PC-9 (cell line): Measurements from ENCODE around the gene SLC38A1. TPM values are rescaled to one million over a fixed set of nuclear protein-coding genes. Genes with fewer than 3 reads are reported as not detected.

Experiments
- BruUV-seq: library from RNA; stranded (reverse); fragments of 400-500 nt; replicated peaks from 2 replicates; lab custom pipeline; 2021; lab: Mats Ljungman, UMichigan
- CTCF ChIA-PET: fragments of 300-600 bp; sonication (Branson Sonifier 250); formaldehyde crosslinking; loops from one replicate; lab custom pipeline; 2022; ENCODE audit warnings: antibody characterized with exemption; lab: Charles Lee
- POLR2A ChIA-PET: fragments of 300-600 bp; sonication (Branson Sonifier 250); formaldehyde crosslinking; loops from one replicate; lab custom pipeline; 2022; ENCODE audit warnings: antibody characterized with exemption; ENCODE audit not compliant: unreplicated experiment; lab: Charles Lee
- DNase-seq, 2 experiments: peaks; one replicate each; pipeline versions ENCODE4 v3.0.0 to v3.0.0-alpha.2; 2015 to 2022; ENCODE audit warnings: mixed read lengths in 1 of 2
- H2AFZ ChIP-seq: fragments of 200-600 bp; sonication (generic); 2 replicates; pipeline ENCODE4 v1.8.1; 2017; ENCODE audit warnings: antibody characterized with exemption
- H3F3A ChIP-seq: fragments of 200-600 bp; sonication (generic); 2 replicates; pipeline ENCODE4 v1.8.1; 2017; ENCODE audit warnings: antibody characterized with exemption, mild to moderate bottlenecking, low read depth; ENCODE audit not compliant: insufficient read depth
- H3K27ac ChIP-seq: fragments of 200-600 bp; sonication (generic); 2 replicates; pipeline ENCODE4 v1.6.1; 2016; ENCODE audit warnings: mixed run types
- H3K27me3 ChIP-seq: fragments of 200-600 bp; sonication (generic); 2 replicates; pipeline ENCODE4 v1.6.1; 2016; ENCODE audit warnings: low read depth, mixed run types; ENCODE audit not compliant: insufficient read depth
- H3K36me3 ChIP-seq: fragments of 200-600 bp; sonication (generic); 2 replicates; pipeline ENCODE4 v1.6.1; 2016; ENCODE audit warnings: low read depth, mixed run types
- H3K4me1 ChIP-seq: fragments of 200-600 bp; sonication (generic); replicated peaks from 2 replicates; pipeline ENCODE4 v1.6.1; 2016; ENCODE audit warnings: mixed run types; ENCODE audit not compliant: insufficient read depth
- H3K4me2 ChIP-seq: fragments of 200-600 bp; sonication (generic); 2 replicates; pipeline ENCODE4 v1.6.1; 2017; ENCODE audit warnings: mixed run types
- H3K4me3 ChIP-seq: fragments of 200-600 bp; sonication (generic); 2 replicates; pipeline ENCODE4 v1.6.1; 2016; ENCODE audit warnings: mixed run types
- H3K79me2 ChIP-seq: fragments of 200-600 bp; sonication (generic); 2 replicates; pipeline ENCODE4 v1.6.1; 2017; ENCODE audit warnings: low read depth, mixed run types
- H3K9me2 ChIP-seq: fragments of 200-600 bp; sonication (generic); 2 replicates; pipeline ENCODE4 v1.8.1; 2017; ENCODE audit warnings: mild to moderate bottlenecking; ENCODE audit not compliant: insufficient read depth
- H3K9me3 ChIP-seq: fragments of 200-600 bp; sonication (generic); 2 replicates; pipeline ENCODE4 v1.8.1; 2016; ENCODE audit warnings: low read depth; ENCODE audit not compliant: insufficient read depth
- H4K20me1 ChIP-seq: fragments of 200-600 bp; sonication (generic); 2 replicates; pipeline ENCODE4 v1.8.1; 2017; ENCODE audit not compliant: insufficient read depth
- CTCF ChIP-seq: fragments of 200-600 bp; sonication (generic); conservative IDR thresholded peaks from 2 replicates; pipeline ENCODE4 v1.6.1; 2017; ENCODE audit warnings: mixed run types, antibody characterized with exemption, mild to moderate bottlenecking, moderate library complexity
- EZH2 ChIP-seq: fragments of 200-600 bp; sonication (generic); IDR thresholded peaks from 2 replicates; pipeline ENCODE4 v1.8.0; 2017; ENCODE audit warnings: antibody characterized with exemption, low read depth
- intact Hi-C: fragments of 100-400 bp; cut with micrococcal nuclease; formaldehyde crosslinking; loops from one replicate; pipeline ENCODE4 v1.10.0; 2022; ENCODE audit not compliant: unreplicated experiment
- total RNA-seq: library from RNA; stranded (reverse); gene quantifications from 2 replicates; pipeline ENCODE4 v1.2.3, GENCODE V29; 2021

SLC38A1 gene
- total RNA-seq, 1 experiment from 2014 or later: 131 TPM

GRCh38 chr12:46177837-46178608 is 90.8 kb downstream of the SLC38A1 start:
- H2AFZ ChIP-seq: no peak overlapping the region
- H3K27ac ChIP-seq: no peak overlapping the region
- H3K27me3 ChIP-seq: no peaks in the 10 kb centered on the region
- ChIA-PET CTCF (no interaction called here), POLR2A (no interaction called here)
- no peak overlapping the region for H3K4me2 ChIP-seq
- H3K79me2 ChIP-seq: no peaks in the 10 kb centered on the region
- H3K9me2 ChIP-seq: no peaks in the 10 kb centered on the region; the same call in 1 of the 2 replicates
- H3K4me3 ChIP-seq: no peak overlapping the region
- DNase-seq: no peak
- no TSS peak for BruUV-seq
- peaks cover 26% of the 10 kb centered on the region for H3F3A ChIP-seq
- H4K20me1 ChIP-seq: no peaks in the 10 kb centered on the region
- intact Hi-C loops: no loop called here
- no peaks in the 10 kb centered on the region for H3K36me3 ChIP-seq
- TF ChIP-seq EZH2 (no peak), CTCF (no peak)
- no peaks in the 10 kb centered on the region for H3K9me3 ChIP-seq
- no peaks in the 10 kb centered on the region for H3K4me1 ChIP-seq

- Histone ChIP-seq H3F3A (peaks cover 16% of the 10 kb centered on the region), H3K36me3 (no peaks in the 10 kb centered on the region), H3K4me2 (no peak overlapping the region), H3K9me3 (no peaks in the 10 kb centered on the region), H3K9me2 (no peaks in the 10 kb centered on the region; the same call in 1 of the 2 replicates), H3K27me3 (no peaks in the 10 kb centered on the region), H4K20me1 (no peaks in the 10 kb centered on the region), H3K27ac (no peak overlapping the region), H2AFZ (no peak overlapping the region), H3K79me2 (no peaks in the 10 kb centered on the region), H3K4me1 (no peaks in the 10 kb centered on the region), H3K4me3 (no peak overlapping the region)
- intact Hi-C loops: no loop called here
- no peak for TF ChIP-seq CTCF
- no peak for TF ChIP-seq EZH2
- BruUV-seq: no TSS peak
- CTCF ChIA-PET: no interaction called here
- POLR2A ChIA-PET: interaction anchor here (0.6 kb wide), 1 partner anchor 347 kb away, joined by 4 read pairs; no protein-coding TSS in a partner anchor
- DNase-seq: no peak
Measured at GRCh38 chr12:46177025-46177424, 91.8 kb downstream of the SLC38A1 start.

- Histone ChIP-seq H3K9me3 (no peaks in the 10 kb centered on the region), H3K27me3 (no peaks in the 10 kb centered on the region), H3F3A (no peaks in the 10 kb centered on the region), H2AFZ (no peak overlapping the region), H3K27ac (no peak overlapping the region), H3K36me3 (no peaks in the 10 kb centered on the region), H4K20me1 (no peaks in the 10 kb centered on the region), H3K4me3 (no peak overlapping the region), H3K4me2 (no peak overlapping the region), H3K79me2 (no peaks in the 10 kb centered on the region), H3K4me1 (no peaks in the 10 kb centered on the region), H3K9me2 (no peaks in the 10 kb centered on the region; the same call in 1 of the 2 replicates)
- DNase-seq: no peak
- ChIA-PET POLR2A (no interaction called here), CTCF (no interaction called here)
- TF ChIP-seq EZH2: no peak
- TF ChIP-seq CTCF: no peak
- intact Hi-C loops: no loop called here
- BruUV-seq: no TSS peak
Measured at GRCh38 chr12:46174919-46175318, 93.9 kb downstream of the SLC38A1 start.
